B cell (primary cell): ENCODE measurements around the gene TFB1M. TPM values are rescaled to one million over a fixed set of nuclear protein-coding genes. Genes with fewer than 3 reads are reported as not detected.

ENCODE experiments used
- ATAC-seq: fragments of 200-7000 bp; cut with Tn5 transposase; one replicate; pipeline ENCODE4 v1.10.0; 2021; ENCODE audit warnings: low read depth, mild to moderate bottlenecking, moderate number of reproducible peaks, moderate library complexity
- CTCF ChIA-PET: fragments of 350-600 bp; sonication (Branson Sonifier 250); formaldehyde crosslinking; loops from one replicate; lab custom pipeline; 2021; ENCODE audit warnings: antibody characterized with exemption, inconsistent platforms; lab: Charles Lee
- POLR2A ChIA-PET: fragments of 350-600 bp; sonication (Branson Sonifier 250); formaldehyde crosslinking; loops from one replicate; lab custom pipeline; 2021; ENCODE audit warnings: antibody characterized with exemption; lab: Charles Lee
- DNase-seq: peaks from one replicate; pipeline ENCODE4 v3.0.0; 2013
- H2AFZ ChIP-seq: 2 replicates; pipeline ENCODE4 v1.6.1; 2012; ENCODE audit warnings: mild to moderate bottlenecking, low read depth, low read length; ENCODE audit not compliant: insufficient read depth, poor library complexity, severe bottlenecking
- H3K27ac ChIP-seq, 2 donors: 1 replicate in 1 of 2; 2 replicates in 1 of 2; pipeline ENCODE4 v1.5.1; 2012 to 2013; ENCODE audit warnings: low read length in 2 of 2, mild to moderate bottlenecking in 2 of 2, moderate library complexity in 1 of 2
- H3K27me3 ChIP-seq, 4 experiments: fragments of 200-600 bp in 1 of 4; sonication (generic) in 1 of 4; replicated peaks in 1 of 4; 1 replicate in 2 of 4; 2 replicates in 2 of 4; pipeline versions ENCODE4 v1.6.1 to v1.7.0; 2013 to 2016; ENCODE audit warnings: low read length in 3 of 4, mild to moderate bottlenecking in 2 of 4, mixed read lengths in 1 of 4, moderate library complexity in 1 of 4; ENCODE audit not compliant: insufficient read depth in 4 of 4, control insufficient read depth in 3 of 4; ENCODE audit errors: control extremely low read depth in 1 of 4
- H3K36me3 ChIP-seq, 2 experiments: replicated peaks in 1 of 2; 1 replicate in 1 of 2; 2 replicates in 1 of 2; pipeline versions ENCODE4 v1.6.1 to v1.7.1; 2013; ENCODE audit warnings: low read length in 1 of 2; ENCODE audit not compliant: insufficient read depth in 2 of 2, control insufficient read depth in 1 of 2; ENCODE audit errors: control extremely low read depth in 1 of 2, extremely low read depth in 1 of 2
- H3K4me1 ChIP-seq, 2 donors: fragments of 200-600 bp in 1 of 2; sonication (generic) in 1 of 2; 1 replicate in 1 of 2; 2 replicates in 1 of 2; pipeline versions ENCODE4 v1.5.1 to v1.6.1; 2013 to 2017; ENCODE audit warnings: low read length in 2 of 2; ENCODE audit not compliant: control insufficient read depth in 2 of 2, insufficient read depth in 2 of 2
- H3K4me2 ChIP-seq: replicated peaks from 2 replicates; pipeline ENCODE3; 2012; ENCODE audit warnings: mild to moderate bottlenecking, low read depth, low read length; ENCODE audit not compliant: poor library complexity, severe bottlenecking
- H3K4me3 ChIP-seq, 5 experiments: fragments of 200-600 bp in 1 of 5; sonication (generic) in 1 of 5; 1 replicate in 3 of 5; 2 replicates in 2 of 5; pipeline versions ENCODE4 v1.5.1 to v1.7.0; 2011 to 2016; ENCODE audit warnings: low read length in 4 of 5, mild to moderate bottlenecking in 4 of 5, low read depth in 2 of 5, control low read depth in 1 of 5, moderate library complexity in 1 of 5; ENCODE audit not compliant: insufficient read depth in 1 of 5; ENCODE audit errors: control extremely low read depth in 1 of 5, extremely low read depth in 1 of 5
- H3K79me2 ChIP-seq: fragments of 200-600 bp; sonication (generic); one replicate; pipeline ENCODE4 v1.6.0; 2016; ENCODE audit warnings: low read length; ENCODE audit not compliant: control insufficient read depth, insufficient read depth
- H3K9ac ChIP-seq: fragments of 200-600 bp; sonication (generic); 2 replicates; pipeline ENCODE4 v1.6.1; 2017; ENCODE audit warnings: mild to moderate bottlenecking, low read length, moderate library complexity
- H3K9me3 ChIP-seq, 3 donors: one replicate each; pipeline versions ENCODE4 v1.6.1 to v1.7.1; 2013; ENCODE audit warnings: low read length in 2 of 3; ENCODE audit not compliant: control insufficient read depth in 2 of 3, insufficient read depth in 1 of 3; ENCODE audit errors: control extremely low read depth in 1 of 3
- H4K20me1 ChIP-seq: 2 replicates; pipeline ENCODE4 v1.6.0; 2012; ENCODE audit warnings: mild to moderate bottlenecking, low read length; ENCODE audit not compliant: insufficient read depth, control insufficient read depth, poor library complexity, severe bottlenecking
- H3K27ac Mint-ChIP-seq: one replicate; pipeline ENCODE4 v1.8.0; 2021; ENCODE audit warnings: mixed read lengths
- H3K27me3 Mint-ChIP-seq: one replicate; pipeline ENCODE4 v1.8.0; 2021; ENCODE audit warnings: mixed read lengths
- H3K4me1 Mint-ChIP-seq: one replicate; pipeline ENCODE4 v1.8.0; 2021; ENCODE audit warnings: mixed read lengths
- H3K4me3 Mint-ChIP-seq: one replicate; pipeline ENCODE4 v1.8.0; 2021; ENCODE audit warnings: mixed read lengths
- H3K9me3 Mint-ChIP-seq: one replicate; pipeline ENCODE4 v1.8.0; 2022; ENCODE audit warnings: mixed read lengths; ENCODE audit not compliant: insufficient read depth
- CTCF ChIP-seq: fragments of 200-600 bp; IDR thresholded peaks from one replicate; pipeline ENCODE4 v1.8.0; 2022; ENCODE audit warnings: antibody characterized with exemption, mild to moderate bottlenecking
- EZH2 ChIP-seq: IDR thresholded peaks from 2 replicates; pipeline ENCODE4 v1.6.1; 2012; ENCODE audit warnings: borderline replicate concordance, low read depth, mild to moderate bottlenecking, moderate library complexity, low read length; ENCODE audit not compliant: insufficient read depth, poor library complexity, severe bottlenecking
- WGBS: methylation state at CpG from one replicate; pipeline ENCODE4 v1.1.5; 2013; ENCODE audit warnings: missing lambda C conversion rate; ENCODE audit not compliant: insufficient coverage; 5-methylcytosine and 5-hydroxymethylcytosine counted together
- intact Hi-C: fragments of 100-400 bp; cut with micrococcal nuclease; formaldehyde crosslinking; loops from one replicate; pipeline ENCODE4 v1.10.0; 2022
- polyA plus RNA-seq: library from polyadenylated mRNA; depleted of rRNA; stranded (reverse); fragments of >200 nt; gene quantifications from 2 replicates; pipeline ENCODE4 v1.2.3, GENCODE V29; 2012
- total RNA-seq, 2 donors: library from RNA; stranded (reverse); fragments of 120-200 nt in 1 of 2; gene quantifications; 1 replicate in 1 of 2; 2 replicates in 1 of 2; pipeline versions ENCODE4 v1.2.3 to v1.2.4, GENCODE V29; 2013 to 2022

Gene TFB1M
- total and polyA plus RNA-seq, 2 donors (not counting 1 experiment from before 2014, with no cell fraction given), result 18.6 to 49.9 TPM

GRCh38 chr6:155253337-155253736 lies 60.9 kb downstream of the TFB1M start:
- H3K36me3 ChIP-seq, result peaks cover 0 to 50% of the 10 kb centered on the region in 2 experiments
- ATAC-seq, result no peak
- no peaks in the 10 kb centered on the region for H3K27me3 ChIP-seq
- no peaks in the 10 kb centered on the region for H3K79me2 ChIP-seq
- H3K4me1 ChIP-seq, result no peaks in the 10 kb centered on the region
- H3K4me3 ChIP-seq, result no peak overlapping the region
- CTCF ChIA-PET, result interaction anchor here (1.5 kb wide), 1 partner anchor 578 kb away, joined by 3 read pairs; no protein-coding TSS in a partner anchor
- Mint-ChIP-seq H3K4me3 (no peak overlapping the region), H3K27me3 (no peaks in the 10 kb centered on the region), H3K9me3 (no peaks in the 10 kb centered on the region), H3K27ac (no peak overlapping the region), H3K4me1 (peaks cover under 1% of the 10 kb centered on the region)
- H3K9ac ChIP-seq, result no peak overlapping the region
- POLR2A ChIA-PET, result no interaction called here
- intact Hi-C loops, result no loop called here
- no peak overlapping the region for H3K4me2 ChIP-seq
- H3K27ac ChIP-seq, result no peak overlapping the region
- no peaks in the 10 kb centered on the region for H3K9me3 ChIP-seq
- no CpG with 5 or more reads among the region's 1 CpG for WGBS
- H2AFZ ChIP-seq, result no peak overlapping the region
- TF ChIP-seq EZH2, result no peak
- no peak for TF ChIP-seq CTCF
- H4K20me1 ChIP-seq, result no peaks in the 10 kb centered on the region
- DNase-seq, result no peak

- H3K27ac ChIP-seq, result no peak overlapping the region
- no peak for TF ChIP-seq EZH2
- no peak for TF ChIP-seq CTCF
- no peaks in the 10 kb centered on the region for H3K27me3 ChIP-seq
- H3K9me3 ChIP-seq, result no peaks in the 10 kb centered on the region
- H3K4me3 ChIP-seq, result no peak overlapping the region
- DNase-seq (no peak), ATAC-seq (no peak)
- no peaks in the 10 kb centered on the region for H4K20me1 ChIP-seq
- ChIA-PET POLR2A (no interaction called here), CTCF (interaction anchor here (1.5 kb wide), 1 partner anchor 577 kb away, joined by 3 read pairs; no protein-coding TSS in a partner anchor)
- H3K4me2 ChIP-seq, result no peak overlapping the region
- H3K79me2 ChIP-seq, result no peaks in the 10 kb centered on the region
- Mint-ChIP-seq H3K27me3 (no peaks in the 10 kb centered on the region), H3K4me1 (peaks cover 2% of the 10 kb centered on the region), H3K27ac (no peak overlapping the region), H3K4me3 (no peak overlapping the region), H3K9me3 (no peaks in the 10 kb centered on the region)
- no peak overlapping the region for H2AFZ ChIP-seq
- intact Hi-C loops, result no loop called here
- WGBS, result 96% methylated on average over 8 of the region's 8 CpGs
- no peaks in the 10 kb centered on the region for H3K4me1 ChIP-seq
- H3K36me3 ChIP-seq, result peaks cover 0 to 43% of the 10 kb centered on the region in 2 experiments
- no peak overlapping the region for H3K9ac ChIP-seq
Observed at GRCh38 chr6:155252581-155252980, 61.7 kb downstream of the TFB1M start.
